K562 (cell line): ENCODE data around the gene GPATCH11. TPM values are rescaled to one million over a fixed set of nuclear protein-coding genes. Genes with fewer than 3 reads are reported as not detected.
A peak's percentile ranks its signal among the peaks of the same experiment; 100 is the strongest.

Source experiments
- ATAC-seq: fragments of 200-7000 bp; cut with Tn5 transposase; 3 replicates; pipeline ENCODE4 v1.9.1; 2020; ENCODE audit warnings: moderate library complexity
- BruUV-seq: library from RNA; stranded (reverse); fragments of 400-500 nt; replicated peaks from 2 replicates; lab custom pipeline; 2021; lab: Mats Ljungman, UMichigan
- CTCF ChIA-PET: fragments of 300-600 bp; formaldehyde crosslinking; extraction: SDS; loops from one replicate; lab custom pipeline; 2021; ENCODE audit warnings: low intra/inter-chr PET ratio; lab: Yijun Ruan, JAX
- POLR2A ChIA-PET: fragments of 300-600, 350-650 bp; sonication (Branson Sonifier 250); formaldehyde crosslinking; extraction: SDS; loops from one replicate; lab custom pipeline; 2021; ENCODE audit warnings: antibody characterized with exemption, inconsistent platforms; lab: Yijun Ruan, JAX
- DNase-seq, 4 experiments: peaks; one replicate each; pipeline versions ENCODE4 v3.0.0 to v3.0.0-alpha.2; 2011 to 2018; ENCODE audit warnings: low spot score in 3 of 4, mixed read lengths in 3 of 4; ENCODE audit errors: extremely low read depth in 1 of 4
- FAIRE-seq: peaks from 2 replicates; lab custom pipeline; 2011; peaks lifted over from hg19 to GRCh38; lab: Jason Lieb, UNC
- H2AFZ ChIP-seq: 2 replicates; pipeline ENCODE4 v1.6.0; 2011; ENCODE audit warnings: low read depth, low read length, control low read depth, inconsistent platforms
- H3K27ac ChIP-seq: fragments of 200-600 bp; 3 replicates; pipeline ENCODE4 v1.8.0; 2011; ENCODE audit warnings: low read depth, mild to moderate bottlenecking, control low read depth, inconsistent platforms, low read length, moderate library complexity, mixed read lengths; ENCODE audit errors: extremely low read depth
- H3K27me3 ChIP-seq, 2 experiments: fragments of 300-600 bp in 1 of 2; 2 replicates in 1 of 2; 3 replicates in 1 of 2; pipeline versions ENCODE4 v1.6.0 to v1.8.0; 2011; ENCODE audit warnings: inconsistent platforms in 2 of 2, low read length in 2 of 2, mild to moderate bottlenecking in 1 of 2, mixed read lengths in 1 of 2, moderate library complexity in 1 of 2; ENCODE audit not compliant: control insufficient read depth in 2 of 2, insufficient read depth in 2 of 2
- H3K36me3 ChIP-seq: fragments of 300-600 bp; 3 replicates; pipeline ENCODE4 v1.8.0; 2011; ENCODE audit warnings: mild to moderate bottlenecking, low read length, inconsistent platforms; ENCODE audit not compliant: control insufficient read depth, insufficient read depth
- H3K4me1 ChIP-seq, 2 experiments: fragments of 200-600 bp in 1 of 2; replicated peaks in 1 of 2; 2 replicates in 1 of 2; 3 replicates in 1 of 2; pipeline versions ENCODE4 v1.5.1 to v1.8.0; 2011; ENCODE audit warnings: inconsistent platforms in 2 of 2, low read length in 2 of 2, mild to moderate bottlenecking in 1 of 2, mixed read lengths in 1 of 2, moderate library complexity in 1 of 2; ENCODE audit not compliant: control insufficient read depth in 2 of 2, insufficient read depth in 2 of 2
- H3K4me2 ChIP-seq: 2 replicates; pipeline ENCODE4 v1.6.1; 2011; ENCODE audit warnings: low read length, control low read depth, inconsistent platforms, mixed read lengths; ENCODE audit not compliant: insufficient read depth
- H3K4me3 ChIP-seq: fragments of 200-600 bp; sonication (generic), shearing (Covaris generic); 2 replicates; pipeline ENCODE4 v1.5.1; 2016; ENCODE audit warnings: control low read depth, inconsistent platforms
- H3K79me2 ChIP-seq: fragments of 200-600 bp; 3 replicates; pipeline ENCODE4 v1.8.0; 2011; ENCODE audit warnings: low read length, inconsistent platforms; ENCODE audit not compliant: control insufficient read depth, insufficient read depth
- H3K9ac ChIP-seq, 2 experiments: 2 replicates each; pipeline versions ENCODE4 v1.6.0 to v1.6.1; 2011; ENCODE audit warnings: low read depth in 2 of 2, low read length in 2 of 2, control low read depth in 1 of 2, inconsistent platforms in 1 of 2, mild to moderate bottlenecking in 1 of 2, mixed read lengths in 1 of 2; ENCODE audit not compliant: insufficient read depth in 1 of 2
- H3K9me1 ChIP-seq: one replicate; pipeline ENCODE4 v1.6.0; 2011; ENCODE audit warnings: inconsistent platforms, mild to moderate bottlenecking, low read length, moderate library complexity; ENCODE audit not compliant: control insufficient read depth, insufficient read depth
- H3K9me3 ChIP-seq: replicated peaks from 2 replicates; pipeline ENCODE4 v1.5.1; 2011; ENCODE audit warnings: low read depth, low read length, inconsistent platforms; ENCODE audit not compliant: control insufficient read depth, insufficient read depth
- H4K20me1 ChIP-seq: replicated peaks from 2 replicates; pipeline ENCODE4 v1.6.1; 2011; ENCODE audit warnings: low read length, inconsistent platforms, mixed read lengths; ENCODE audit not compliant: control insufficient read depth, insufficient read depth
- CBFA2T3 ChIP-seq: fragments of 450-650 bp; IDR thresholded peaks from 2 replicates; pipeline ENCODE4 v1.6.1; 2017
- DPF2 ChIP-seq: fragments of 450-650 bp; IDR thresholded peaks from 2 replicates; pipeline ENCODE4 v1.6.1; 2016
- EP300 ChIP-seq: IDR thresholded peaks from 2 replicates; pipeline ENCODE4 v1.6.1; 2012; ENCODE audit warnings: low read length, improper control_type of control experiment
- JUND ChIP-seq, 2 experiments: IDR thresholded peaks; 2 replicates in 1 of 2; 3 replicates in 1 of 2; pipeline ENCODE4 v1.6.1; 2011; ENCODE audit warnings: borderline replicate concordance in 2 of 2, low read depth in 2 of 2, low read length in 2 of 2, improper control_type of control experiment in 1 of 2, missing biosample characterization in 1 of 2, missing genetic modification characterization in 1 of 2, missing genetic modification reagents in 1 of 2
- KAT7 ChIP-seq: sonication (generic); formaldehyde crosslinking; IDR thresholded peaks from 2 replicates; pipeline ENCODE4 v1.8.0; 2022; ENCODE audit warnings: missing genetic modification reagents, mild to moderate bottlenecking, borderline replicate concordance
- TAF1 ChIP-seq: IDR thresholded peaks from 2 replicates; pipeline ENCODE4 v1.6.1; 2011; ENCODE audit warnings: mild to moderate bottlenecking, low read length, moderate library complexity; ENCODE audit not compliant: insufficient read depth, control insufficient read depth, severe bottlenecking; ENCODE audit errors: extremely low read depth
- WGBS: fragments of 100-300 bp; shearing (Covaris generic); methylation state at CpG from one replicate; pipeline ENCODE4 v1.1.6; 2016; ENCODE audit warnings: low coverage, mixed read lengths; ENCODE audit not compliant: insufficient coverage; ENCODE audit errors: missing lambda C conversion rate; 5-methylcytosine and 5-hydroxymethylcytosine counted together
- in situ Hi-C: fragments of 300-500 bp; cut with MboI; formaldehyde crosslinking; loops from 4 replicates; pipeline ENCODE4 v1.15.0; 2018; ENCODE audit warnings: inconsistent platforms, mixed read lengths
- intact Hi-C: fragments of 100-400 bp; cut with micrococcal nuclease; formaldehyde crosslinking; loops from 2 replicates; pipeline ENCODE4 v1.14.2; 2022
- polyA plus RNA-seq, 8 experiments: library from polyadenylated mRNA; depleted of rRNA in 4 of 8; stranded (reverse) in 5 of 8; unstranded in 3 of 8; fragments of >200 nt; fragmentation: Nextera tagmentation in 2 of 8; fragmentation: Illumina TruSeq in 1 of 8; extraction: Ambion mirVana in 2 of 8; extraction: Trizol in 1 of 8; gene quantifications; 2 replicates each; pipeline versions ENCODE4 v1.2.1 to v1.2.3, GENCODE V29; 2011 to 2014; ENCODE audit warnings: inconsistent platforms in 1 of 8, missing spikeins in 1 of 8
- total RNA-seq, 7 experiments: library from RNA; depleted of rRNA in 6 of 7; stranded (reverse); fragments of >200 nt in 6 of 7; fragmentation: Illumina TruSeq in 2 of 7; extraction: Trizol in 2 of 7; gene quantifications; 2 replicates each; pipeline versions ENCODE4 v1.2.1 to v1.2.3, GENCODE V29; 2011 to 2021; ENCODE audit warnings: low replicate concordance in 1 of 7
- TF ChIP-seq, protein P1 (sequence below): fragments of 450-650 bp; IDR thresholded peaks from 2 replicates; pipeline ENCODE4 v1.6.1; 2017; ENCODE audit warnings: mild to moderate bottlenecking, moderate library complexity

The GPATCH11 gene
- total and polyA plus RNA-seq, 9 of the 15 experiments (the other 6 are each of a cell fraction or from before 2014, with no cell fraction given) = 7.9 to 23.9 (median 15.2) TPM

DNA sequence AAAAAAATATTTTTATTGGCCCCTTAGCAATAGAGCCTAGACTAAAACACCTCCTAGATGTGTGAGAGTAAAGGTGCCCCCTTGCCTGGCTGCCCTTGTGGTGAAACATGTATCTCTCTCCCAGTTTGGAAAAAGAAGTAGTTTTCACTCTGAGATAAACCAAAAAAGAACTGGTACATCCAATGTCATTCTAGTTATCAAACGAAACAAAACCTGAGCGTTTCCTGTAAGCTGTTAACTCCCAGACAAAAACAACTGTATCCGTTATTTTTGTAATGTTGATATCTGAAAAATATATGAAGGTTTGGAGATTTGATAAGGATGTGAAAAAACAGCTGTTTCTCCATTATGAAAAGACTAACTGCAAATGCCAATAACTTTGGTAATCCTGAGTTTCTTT lies 24.5 kb upstream of the GPATCH11 start:
- Histone ChIP-seq H3K4me2 (no peak overlapping the region), H4K20me1 (no peaks in the 10 kb centered on the region), H3K9me3 (no peaks in the 10 kb centered on the region), H2AFZ (no peak overlapping the region), H3K4me1 (no peaks in the 10 kb centered on the region), H3K79me2 (no peaks in the 10 kb centered on the region), H3K27ac (peak overlapping the region; percentile 44; the same call in 1 of the 3 replicates), H3K9me1 (no peaks in the 10 kb centered on the region), H3K27me3 (no peaks in the 10 kb centered on the region), H3K4me3 (no peak overlapping the region), H3K36me3 (peaks cover 52% of the 10 kb centered on the region), H3K9ac (no peak overlapping the region)
- intact Hi-C loops = no loop called here
- FAIRE-seq = no peak
- in situ Hi-C loops = no loop called here
- TF ChIP-seq, protein P1, sequence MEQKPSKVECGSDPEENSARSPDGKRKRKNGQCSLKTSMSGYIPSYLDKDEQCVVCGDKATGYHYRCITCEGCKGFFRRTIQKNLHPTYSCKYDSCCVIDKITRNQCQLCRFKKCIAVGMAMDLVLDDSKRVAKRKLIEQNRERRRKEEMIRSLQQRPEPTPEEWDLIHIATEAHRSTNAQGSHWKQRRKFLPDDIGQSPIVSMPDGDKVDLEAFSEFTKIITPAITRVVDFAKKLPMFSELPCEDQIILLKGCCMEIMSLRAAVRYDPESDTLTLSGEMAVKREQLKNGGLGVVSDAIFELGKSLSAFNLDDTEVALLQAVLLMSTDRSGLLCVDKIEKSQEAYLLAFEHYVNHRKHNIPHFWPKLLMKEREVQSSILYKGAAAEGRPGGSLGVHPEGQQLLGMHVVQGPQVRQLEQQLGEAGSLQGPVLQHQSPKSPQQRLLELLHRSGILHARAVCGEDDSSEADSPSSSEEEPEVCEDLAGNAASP = no peak
- 0 out of 2 replicates have a peak, but pooled peaks have one; percentile 11 for TF ChIP-seq CBFA2T3
- no peak for TF ChIP-seq TAF1
- TF ChIP-seq EP300 = peak; percentile 10; the same call in 1 of the 2 replicates
- TF ChIP-seq DPF2 = no peak
- no peak for TF ChIP-seq KAT7
- TF ChIP-seq JUND (IDR thresholded peaks at IDR 0.05; ENCODE audit: borderline replicate concordance, low read depth, low read length) = no peak
- 0 out of 3 replicates have a peak, but pooled peaks have one; percentile 15 for TF ChIP-seq JUND (tag; IDR thresholded peaks at IDR 0.05; ENCODE audit: borderline replicate concordance, low read depth, low read length)
- 0 out of 3 replicates have a peak, but pooled peaks have one; percentile 41 for ATAC-seq
- POLR2A ChIA-PET = interaction anchor here (0.8 kb wide), 1 partner anchor 9 kb away, joined by 3 read pairs; no protein-coding TSS in a partner anchor
- WGBS = 31% methylated on average over 3 of the region's 3 CpGs
- CTCF ChIA-PET = no interaction called here
- BruUV-seq = no TSS peak
- no peak for DNase-seq
